ENCODE measurements around the gene RBL1. TPM values are rescaled to one million over a fixed set of nuclear protein-coding genes. Genes with fewer than 3 reads are reported as not detected.

Gene RBL1
- total and polyA plus RNA-seq, 10 of the 15 experiments (the other 5 are each of a cell fraction or from before 2014, with no cell fraction given) = 4.5 to 51.1 (median 24.9) TPM

DNA sequence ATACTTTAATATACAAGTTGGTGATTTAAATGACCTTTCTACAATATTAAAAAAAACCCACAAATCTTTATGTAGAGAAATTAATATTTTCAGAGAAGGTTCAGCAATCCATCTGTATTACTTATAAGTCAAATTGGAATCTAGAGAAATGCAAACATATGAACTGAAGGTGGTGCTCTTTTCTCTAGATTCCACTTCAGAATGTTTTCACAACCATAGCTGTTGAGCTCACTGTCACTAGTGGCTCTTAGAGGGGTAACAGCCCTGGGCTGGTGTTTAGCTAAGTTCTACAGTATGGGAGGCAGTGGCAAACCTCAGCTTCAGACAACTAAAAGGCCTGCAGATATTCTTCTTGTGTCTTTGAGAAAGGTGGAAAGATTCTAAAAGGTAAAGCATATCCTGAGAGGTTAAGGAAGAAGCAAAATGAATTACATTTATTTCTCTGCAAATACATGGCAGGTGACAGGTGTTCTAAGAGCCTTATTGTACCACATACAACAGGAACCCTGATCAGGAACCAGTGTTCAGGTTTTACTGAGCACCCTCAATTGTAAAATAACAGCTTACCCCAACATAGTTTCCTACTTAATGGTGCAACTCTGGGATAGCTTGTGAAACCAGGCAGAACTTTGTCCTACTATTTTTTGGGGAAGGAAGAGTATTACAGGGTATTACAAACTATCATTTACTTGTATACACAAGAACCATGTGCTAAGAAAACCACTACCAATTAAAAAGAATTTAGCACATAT lies 87.7 kb downstream of the RBL1 start:
- DNase-seq (ENCODE audit: low read depth, low spot score) (no peak), FAIRE-seq (no peak), ATAC-seq (peak; percentile 85)
- in situ Hi-C loops (cut with MboI) = no loop called here
- no peak overlapping the region for H2AFZ ChIP-seq (ENCODE audit: control insufficient read depth, low read depth, low read length)
- no peak overlapping the region for H3K4me3 ChIP-seq
- H3K36me3 ChIP-seq (ENCODE audit: control insufficient read depth in 2 of 2, insufficient read depth in 2 of 2, low read length in 1 of 2) = peaks cover 3 to 6% of the 10 kb centered on the region in 2 experiments; a peak in 2 of 4 replicates
- H3K4me1 ChIP-seq (ENCODE audit: control insufficient read depth, insufficient read depth, low read length) = peaks cover 23% of the 10 kb centered on the region
- H4K20me1 ChIP-seq (ENCODE audit: control insufficient read depth, insufficient read depth) = no peaks in the 10 kb centered on the region
- TF ChIP-seq SMC3 (IDR thresholded peaks at IDR 0.05; ENCODE audit: borderline replicate concordance, low read length) = peak; percentile 14; the same call in 1 of the 2 replicates
- TF ChIP-seq RAD21 (IDR thresholded peaks at IDR 0.05; ENCODE audit: insufficient read depth, low read depth, low read length) = peak; percentile 60
- no peak for TF ChIP-seq BRCA1 (IDR thresholded peaks at IDR 0.05; ENCODE audit: low read depth, low read length)
- TF ChIP-seq FOXM1 (IDR thresholded peaks at IDR 0.05; ENCODE audit: low read depth, low read length) = no peak
- TF ChIP-seq RBBP5 (conservative IDR thresholded peaks at IDR 0.05) = no peak
- TF ChIP-seq, protein P1, sequence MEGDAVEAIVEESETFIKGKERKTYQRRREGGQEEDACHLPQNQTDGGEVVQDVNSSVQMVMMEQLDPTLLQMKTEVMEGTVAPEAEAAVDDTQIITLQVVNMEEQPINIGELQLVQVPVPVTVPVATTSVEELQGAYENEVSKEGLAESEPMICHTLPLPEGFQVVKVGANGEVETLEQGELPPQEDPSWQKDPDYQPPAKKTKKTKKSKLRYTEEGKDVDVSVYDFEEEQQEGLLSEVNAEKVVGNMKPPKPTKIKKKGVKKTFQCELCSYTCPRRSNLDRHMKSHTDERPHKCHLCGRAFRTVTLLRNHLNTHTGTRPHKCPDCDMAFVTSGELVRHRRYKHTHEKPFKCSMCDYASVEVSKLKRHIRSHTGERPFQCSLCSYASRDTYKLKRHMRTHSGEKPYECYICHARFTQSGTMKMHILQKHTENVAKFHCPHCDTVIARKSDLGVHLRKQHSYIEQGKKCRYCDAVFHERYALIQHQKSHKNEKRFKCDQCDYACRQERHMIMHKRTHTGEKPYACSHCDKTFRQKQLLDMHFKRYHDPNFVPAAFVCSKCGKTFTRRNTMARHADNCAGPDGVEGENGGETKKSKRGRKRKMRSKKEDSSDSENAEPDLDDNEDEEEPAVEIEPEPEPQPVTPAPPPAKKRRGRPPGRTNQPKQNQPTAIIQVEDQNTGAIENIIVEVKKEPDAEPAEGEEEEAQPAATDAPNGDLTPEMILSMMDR (IDR thresholded peaks at IDR 0.05 in 2 of 3, conservative IDR thresholded peaks at IDR 0.05 in 1 of 3; ENCODE audit: control insufficient read depth in 2 of 3, extremely low read depth in 1 of 3, insufficient read depth in 1 of 3, low read depth in 3 of 3, low read length in 3 of 3) = peak; percentile 33 to 36 (median 36); a peak in 4 of 6 replicates
- H3K27me3 ChIP-seq (replicated peaks in 1 of 2; ENCODE audit: control insufficient read depth in 2 of 2, insufficient read depth in 2 of 2, low read length in 1 of 2) = no peaks in the 10 kb centered on the region
- peak overlapping the region; percentile 37; the same call in 1 of the 2 replicates for H3K27ac ChIP-seq (ENCODE audit: control insufficient read depth, insufficient read depth)
- H3K9me3 ChIP-seq (replicated peaks; ENCODE audit: control insufficient read depth, insufficient read depth, low read length) = no peaks in the 10 kb centered on the region
- SMC1A ChIA-PET (ENCODE audit: uncharacterized antibody, unreplicated experiment) = interaction anchor here (0.7 to 2.8 kb wide), 15 partner anchors 14 to 611 kb away, joined by 3 to 19 read pairs (median 4); partner anchors contain the start of gene RBL1
- CTCF ChIA-PET = interaction anchor here (0.7 to 3.0 kb wide), 17 partner anchors 10 to 215 kb away, joined by 3 to 35 read pairs (median 4); partner anchors contain the start of genes RBL1 and RPN2
- H3K4me2 ChIP-seq (ENCODE audit: control insufficient read depth, insufficient read depth) = peak overlapping the region; percentile 48; the same call in 1 of the 2 replicates
- no peak overlapping the region for H3K9ac ChIP-seq (ENCODE audit: control insufficient read depth, insufficient read depth, low read length)
- no peaks in the 10 kb centered on the region for H3K79me2 ChIP-seq (ENCODE audit: control insufficient read depth, insufficient read depth, low read length)
- intact Hi-C loops (cut with micrococcal nuclease; ENCODE audit: unreplicated experiment) = loop anchor here (5.0 to 10.0 kb wide), 2 partner anchors 74 to 167 kb away; partner anchors contain the start of genes MROH8 and RPN2
- POLR2A ChIA-PET = interaction anchor here (1.5 to 1.8 kb wide), 2 partner anchors 36 to 170 kb away, joined by 5 read pairs; no protein-coding TSS in a partner anchor
- no TSS peak for BruUV-seq (replicated peaks)
- RAD21 ChIA-PET (ENCODE audit: unreplicated experiment) = interaction anchor here (0.6 to 2.5 kb wide), 11 partner anchors 16 to 233 kb away, joined by 3 to 17 read pairs (median 5); partner anchors contain the start of genes MROH8, RBL1 and RPN2
